GM15510 (cell line): ENCODE data around the gene NTMT1.

Source experiments
- POLR2A ChIP-seq: IDR thresholded peaks from 3 replicates; pipeline ENCODE4 v1.6.1; 2011; ENCODE audit warnings: borderline replicate concordance; ENCODE audit not compliant: insufficient read length; ENCODE audit errors: extremely low read depth

NTMT1 gene

GRCh38 chr9:129595311-129595741 is 30.6 kb upstream of the NTMT1 start:
- TF ChIP-seq POLR2A = no peak

DNA sequence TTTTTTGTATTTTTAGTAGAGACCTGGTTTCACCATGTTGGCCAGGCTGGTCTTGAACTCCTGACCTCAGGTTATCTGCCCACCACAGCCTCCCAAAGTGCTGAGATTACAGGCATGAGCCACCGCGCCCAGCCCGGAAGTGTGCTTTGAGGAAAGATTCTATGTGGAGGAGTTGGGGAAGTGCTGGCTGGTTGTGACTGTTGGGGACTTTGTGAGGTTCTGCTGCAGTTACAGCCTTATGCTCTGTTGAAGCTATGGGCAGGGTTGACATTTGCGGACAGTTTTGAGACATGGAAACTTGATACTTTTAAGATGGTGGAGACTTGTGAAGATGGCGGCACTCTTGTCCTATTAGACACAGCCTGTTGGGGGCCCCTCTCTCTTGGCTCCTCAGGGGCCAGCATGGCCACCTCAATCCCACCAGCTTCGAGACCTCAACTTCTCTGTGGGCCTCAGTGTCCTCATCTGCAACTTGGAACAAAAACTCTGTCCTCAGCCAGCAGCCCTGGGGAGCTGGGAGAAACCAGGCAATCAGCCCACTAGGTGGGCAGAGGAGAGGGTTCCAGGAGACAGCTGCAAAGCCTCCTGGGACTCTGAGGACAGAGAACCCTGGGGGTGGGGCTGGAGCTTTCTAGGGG is 29.9 kb upstream of the NTMT1 start:
- no peak for TF ChIP-seq POLR2A

DNA sequence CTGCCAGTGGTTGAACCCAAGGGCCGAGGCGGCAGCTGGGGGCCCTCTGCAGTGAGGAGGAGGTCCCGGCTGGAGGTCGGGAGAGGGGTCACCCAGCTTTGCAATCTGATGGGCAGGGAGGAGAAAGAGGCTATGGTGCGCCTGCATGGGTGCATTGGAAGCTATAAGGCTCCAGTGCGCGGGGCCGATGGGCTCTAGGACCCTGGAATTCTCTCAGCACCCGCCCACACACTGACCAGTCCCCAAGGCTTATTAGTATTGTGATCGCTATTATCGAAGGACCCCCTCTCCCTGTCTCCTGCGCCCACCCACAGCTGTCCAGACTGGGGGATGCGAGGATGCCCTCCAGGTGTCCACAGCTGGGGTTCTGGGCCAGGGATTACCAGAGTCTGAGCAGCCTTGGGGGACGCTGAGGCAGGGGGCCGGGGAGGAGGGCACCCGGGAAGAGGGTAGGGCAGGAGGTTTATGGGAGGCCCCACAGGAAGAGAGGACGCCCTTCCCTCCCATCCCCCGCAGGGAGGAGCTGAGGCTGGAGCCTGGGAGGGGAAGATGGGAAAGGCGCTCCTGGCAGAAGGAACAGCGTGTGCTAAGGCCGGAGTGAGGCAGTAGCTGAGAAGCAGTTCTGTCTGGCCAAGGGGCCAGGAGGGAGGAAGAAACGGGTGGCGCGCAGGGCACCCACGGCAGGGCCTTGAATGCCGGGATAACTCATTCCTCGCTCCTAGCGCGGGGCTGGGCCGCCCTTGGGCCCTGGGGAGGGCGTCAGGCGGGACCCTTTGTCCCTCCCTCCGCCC is 29.2 kb upstream of the NTMT1 start:
- no peak for TF ChIP-seq POLR2A

- TF ChIP-seq POLR2A = no peak
Measured at GRCh38 chr9:129597355-129598088, 28.4 kb upstream of the NTMT1 start.

GRCh38 chr9:129598089-129598596 is 27.8 kb upstream of the NTMT1 start:
- TF ChIP-seq POLR2A = no peak

- TF ChIP-seq POLR2A = no peak
Measured at GRCh38 chr9:129601082-129601674, 24.8 kb upstream of the NTMT1 start.

- TF ChIP-seq POLR2A = no peak
Measured at GRCh38 chr9:129602598-129603415, 23.2 kb upstream of the NTMT1 start.

- no peak for TF ChIP-seq POLR2A
Measured at GRCh38 chr9:129604056-129604765, 21.8 kb upstream of the NTMT1 start.

DNA sequence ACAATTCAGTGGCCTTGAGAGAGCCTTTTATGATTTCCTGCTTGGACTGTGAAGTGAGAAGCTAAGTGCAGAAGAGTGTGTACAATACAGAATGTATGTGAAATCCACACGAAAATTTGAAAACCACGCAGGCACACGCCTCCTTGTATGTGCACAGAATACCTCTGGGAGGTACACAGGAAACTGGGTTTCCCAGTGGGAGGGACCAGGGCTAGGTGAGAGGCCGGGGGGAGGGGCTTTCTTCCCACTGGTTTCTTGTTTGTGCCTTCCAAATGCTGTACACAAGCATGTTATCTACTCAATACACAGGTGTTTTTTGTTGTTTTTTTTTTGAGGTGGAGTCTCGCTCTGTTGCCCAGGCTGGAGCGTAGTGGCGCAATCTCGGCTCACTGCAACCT is 21.2 kb upstream of the NTMT1 start:
- TF ChIP-seq POLR2A = no peak

GRCh38 chr9:129606161-129607026 is 19.6 kb upstream of the NTMT1 start:
- TF ChIP-seq POLR2A = no peak

DNA sequence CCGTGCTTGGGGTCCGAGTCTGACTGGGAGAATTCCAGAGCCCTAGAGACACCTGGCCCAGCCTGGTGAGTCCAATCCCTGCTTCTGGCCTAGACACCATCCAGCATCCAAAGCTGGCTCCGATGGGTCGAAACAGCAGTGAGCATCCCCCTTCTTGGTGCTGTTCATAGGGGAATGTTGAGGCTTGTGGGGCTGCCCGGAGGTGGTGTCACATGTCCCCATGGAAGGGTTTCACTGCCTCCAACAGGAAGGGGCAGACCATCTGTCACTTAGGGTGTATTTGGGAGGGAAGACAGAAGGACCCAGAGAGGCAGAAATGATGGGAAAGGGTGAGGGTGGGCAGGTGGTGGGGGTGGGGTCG is 19.0 kb upstream of the NTMT1 start:
- no peak for TF ChIP-seq POLR2A

DNA sequence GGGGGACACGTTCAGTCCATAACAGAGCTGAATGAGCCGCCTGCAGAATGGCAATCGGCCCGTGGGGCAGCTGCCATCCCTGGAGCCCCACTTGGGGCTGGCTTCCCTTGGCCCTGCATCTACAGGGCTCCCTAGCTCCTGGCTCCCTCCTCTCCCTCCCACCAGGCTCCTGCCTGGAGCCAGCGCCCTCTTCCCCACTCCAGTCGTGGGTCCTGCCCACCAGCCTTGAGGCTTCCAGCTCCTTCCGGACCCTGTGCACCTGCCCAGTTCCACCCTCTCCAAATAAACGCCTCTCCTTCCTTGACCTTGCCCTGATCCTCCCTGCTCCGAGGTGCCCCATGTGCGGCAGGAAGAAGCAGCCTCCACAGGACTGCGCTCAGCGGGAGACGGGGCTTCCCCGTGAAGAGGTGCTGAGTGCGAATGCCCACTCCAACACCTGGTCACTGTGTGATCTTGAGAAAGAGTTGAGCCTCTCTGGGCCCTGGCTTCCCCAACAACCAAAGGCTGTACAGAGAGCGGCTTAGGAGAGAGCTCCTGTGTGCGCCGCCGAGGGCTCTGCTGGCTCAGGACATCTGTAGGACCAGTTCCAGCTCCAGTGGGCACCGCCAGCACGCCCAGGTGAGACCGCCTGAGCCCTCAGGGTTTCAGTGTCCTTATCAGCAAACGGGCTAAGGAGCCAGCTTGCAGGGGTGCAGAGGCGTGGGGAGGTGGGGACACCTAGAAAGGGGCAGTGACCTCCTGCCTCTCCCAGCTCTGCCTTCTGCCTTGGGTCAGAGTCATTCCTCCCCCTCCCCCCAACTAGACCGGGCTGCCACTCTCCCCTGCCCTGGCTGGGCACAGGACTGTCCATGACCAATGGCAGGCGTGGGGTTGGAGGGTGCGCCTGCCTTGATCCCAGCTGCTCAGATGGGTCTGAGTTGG is 17.1 kb upstream of the NTMT1 start:
- TF ChIP-seq POLR2A = no peak
